Posterior cingulate gyrus (tissue), 11 donors: ENCODE results near the gene KIRREL3.
A peak's percentile ranks its signal among the peaks of the same experiment; 100 is the strongest.
"Not testable (repeated sequence)": the region's sequence is repeated elsewhere in the genome, so short reads cannot be mapped to it uniquely, and the experiment has no call there.

Experiments used
- DNase-seq, 10 donors: peaks; one replicate each; pipeline versions ENCODE4 v3.0.0 to v3.0.0-alpha.2; 2020 to 2021; ENCODE audit warnings: mixed read lengths in 3 of 10
- intact Hi-C: fragments of 100-400 bp; cut with DNase I; formaldehyde crosslinking; loops from one replicate; pipeline ENCODE4 v1.15.1; 2023

Gene KIRREL3

DNA sequence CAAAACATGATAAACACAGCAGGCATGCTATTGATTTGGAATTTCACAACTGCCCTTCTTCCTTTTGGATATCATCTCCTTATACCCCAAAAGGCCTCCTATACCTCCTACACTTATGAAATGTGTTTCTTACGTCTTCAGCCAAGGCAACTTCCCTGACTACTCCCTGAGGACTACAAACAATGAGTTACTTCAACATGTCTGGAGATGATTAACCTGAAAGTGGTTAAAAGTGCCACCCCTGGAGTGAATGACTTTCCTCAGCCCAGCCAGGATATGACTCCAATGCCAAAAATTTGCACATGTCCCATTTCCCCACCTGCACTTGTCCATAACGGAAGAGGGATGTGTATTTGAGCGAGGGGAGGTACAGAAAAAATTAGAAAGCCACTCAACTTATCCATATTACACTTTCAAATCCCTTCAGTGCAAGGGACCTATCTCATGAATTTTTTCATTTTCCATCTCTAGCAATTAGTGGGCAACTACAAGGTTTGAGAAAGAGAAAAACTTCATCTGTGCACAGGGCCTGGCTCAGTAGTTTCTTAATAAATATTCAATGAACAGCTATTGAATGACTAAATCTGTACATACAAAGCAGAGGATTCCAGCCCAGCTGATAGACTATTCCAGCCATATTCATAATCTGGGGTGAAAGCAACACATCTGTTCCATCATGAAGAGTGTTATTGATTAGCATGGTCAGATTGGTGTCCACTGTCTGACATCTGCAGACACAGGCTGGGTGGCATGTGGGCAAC, 36.8 kb downstream of the KIRREL3 start:
- intact Hi-C loops = no loop called here
- no peak for DNase-seq

DNA sequence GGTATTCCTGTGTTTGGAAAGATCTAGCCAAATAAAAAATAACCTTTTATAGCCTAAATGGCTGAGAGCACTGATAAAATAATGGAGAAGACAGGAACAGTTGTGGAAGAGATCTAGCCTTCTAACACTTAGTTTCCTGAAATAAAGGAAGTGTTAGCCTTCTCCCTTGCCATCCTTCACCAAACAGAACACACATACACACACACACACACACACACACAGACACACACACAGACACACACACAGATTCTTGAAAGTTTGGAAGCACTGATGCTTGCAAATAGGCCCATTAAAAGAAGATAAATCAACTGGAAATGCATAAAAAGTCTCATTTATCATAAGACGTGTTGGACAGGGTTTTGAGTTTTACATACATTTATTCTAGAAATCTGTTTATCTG, 37.5 kb downstream of the KIRREL3 start:
- DNase-seq = no peak
- intact Hi-C loops = no loop called here

DNA sequence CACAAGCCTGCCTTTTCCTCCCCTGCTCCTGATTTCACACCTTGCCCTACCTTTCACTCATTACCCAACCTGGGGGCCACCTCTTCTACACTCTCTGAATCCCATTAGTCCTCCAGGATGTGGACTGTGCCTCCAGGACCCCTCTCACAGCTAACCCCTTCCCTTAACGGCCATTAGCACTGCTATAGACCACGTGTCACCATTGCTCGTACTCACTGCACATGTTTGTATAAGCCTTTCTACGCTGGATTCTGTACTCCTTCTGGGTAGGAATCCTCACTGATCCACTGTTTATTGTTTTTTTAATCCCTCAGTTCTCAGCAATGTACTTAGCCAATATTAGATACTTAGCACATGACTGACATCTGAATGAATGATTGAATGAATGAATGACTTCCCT, 40.9 kb downstream of the KIRREL3 start:
- DNase-seq = no peak
- intact Hi-C loops = no loop called here

DNA sequence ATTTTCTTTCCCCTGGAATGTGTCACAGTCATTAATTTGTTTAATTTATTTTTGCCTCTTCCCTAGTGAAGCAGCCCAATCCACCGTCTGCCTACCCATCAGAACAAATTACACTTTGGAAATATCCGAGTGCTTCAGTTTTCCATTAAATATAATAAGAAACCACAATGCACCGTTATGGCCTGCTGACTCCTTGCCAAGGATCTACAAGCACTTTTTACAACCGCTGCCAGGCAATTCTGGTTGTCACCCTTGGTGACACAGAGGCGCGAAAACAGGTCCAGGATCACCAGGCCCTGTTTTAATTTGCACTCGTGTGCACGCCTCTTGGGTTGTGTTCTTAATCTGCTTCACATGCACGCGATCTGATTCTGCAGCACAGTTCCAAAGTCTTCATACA, 43.9 kb downstream of the KIRREL3 start:
- no peak for DNase-seq
- intact Hi-C loops = no loop called here

DNA sequence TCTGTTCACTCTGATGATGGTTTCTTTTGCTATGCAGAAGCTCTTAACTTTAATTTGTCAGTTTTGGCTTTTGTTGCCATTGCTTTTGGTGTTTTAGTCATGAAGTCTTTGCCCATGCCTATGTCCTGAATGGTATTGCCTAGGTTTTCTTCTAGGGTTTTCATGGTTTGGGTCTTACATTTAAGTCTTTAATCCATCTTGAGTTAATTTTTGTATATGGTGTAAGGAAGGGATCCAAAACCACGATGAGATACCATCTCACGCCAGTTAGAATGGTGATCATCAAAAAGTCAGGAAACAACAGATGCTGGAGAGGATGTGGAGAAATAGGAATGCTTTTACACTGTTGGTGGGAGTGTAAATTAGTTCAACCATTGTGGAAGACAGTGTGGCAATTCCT, 48.0 kb downstream of the KIRREL3 start:
- DNase-seq, intact Hi-C loops: not testable (repeated sequence)

DNA sequence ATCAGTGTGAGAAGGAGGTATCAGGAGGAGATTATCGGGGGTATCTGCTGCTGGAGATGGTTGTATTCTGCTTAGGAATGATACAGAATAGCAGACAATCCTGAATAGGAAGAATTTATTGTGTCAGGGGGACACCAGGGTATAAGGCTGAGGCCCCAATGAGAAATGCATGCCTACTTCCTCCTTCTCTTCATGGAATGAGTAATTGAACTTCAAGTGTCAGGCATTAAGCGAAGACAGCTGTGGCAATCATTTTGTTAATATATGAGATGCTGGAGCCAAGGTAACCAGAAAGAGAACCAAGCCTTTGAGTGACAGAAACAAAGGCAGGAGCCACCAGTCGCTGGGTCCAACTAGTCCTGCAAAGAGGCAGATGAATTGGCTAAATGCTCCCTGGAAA, 49.1 kb downstream of the KIRREL3 start:
- intact Hi-C loops = no loop called here
- DNase-seq = no peak

DNA sequence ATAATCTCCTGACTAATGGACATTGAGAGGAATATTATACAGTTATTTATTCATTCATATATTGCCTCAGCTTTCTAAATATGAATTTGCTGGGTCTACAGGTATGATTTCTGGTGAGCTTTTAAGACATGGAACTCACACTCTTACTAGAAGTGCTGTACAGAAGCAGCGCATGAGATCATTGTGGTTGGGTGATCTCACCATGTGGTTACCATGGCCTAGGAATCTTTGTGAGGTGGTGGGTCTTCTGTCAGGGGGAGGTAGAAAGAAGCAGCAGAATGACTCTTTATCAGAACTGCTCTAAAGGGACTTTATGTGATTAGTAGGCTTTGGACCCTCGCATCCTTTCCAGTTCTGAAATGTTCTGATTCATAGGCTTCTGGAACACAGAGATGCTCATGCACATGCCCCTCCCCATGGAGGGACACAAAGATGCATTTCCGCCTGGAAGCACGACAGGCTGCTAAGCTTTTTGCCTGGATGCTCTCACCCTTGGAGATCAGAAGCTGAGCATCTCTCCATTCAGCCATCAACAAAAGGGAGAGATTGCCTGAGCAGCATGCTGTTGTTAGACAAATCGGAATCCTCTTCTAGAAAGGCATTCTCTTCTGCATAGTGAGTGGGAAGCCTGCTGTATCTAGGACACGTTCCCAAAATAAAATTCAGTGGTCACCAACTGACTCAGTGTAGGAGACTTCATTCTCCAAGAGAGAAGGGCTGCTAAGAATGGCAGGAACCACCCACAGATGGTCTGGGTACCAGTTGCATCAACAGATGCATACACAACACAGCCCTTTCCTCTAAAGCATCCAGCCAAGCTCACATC, 51.3 kb downstream of the KIRREL3 start:
- intact Hi-C loops = no loop called here
- peak in 4 of 10 donors; percentile 26 to 73 (median 44) for DNase-seq

DNA sequence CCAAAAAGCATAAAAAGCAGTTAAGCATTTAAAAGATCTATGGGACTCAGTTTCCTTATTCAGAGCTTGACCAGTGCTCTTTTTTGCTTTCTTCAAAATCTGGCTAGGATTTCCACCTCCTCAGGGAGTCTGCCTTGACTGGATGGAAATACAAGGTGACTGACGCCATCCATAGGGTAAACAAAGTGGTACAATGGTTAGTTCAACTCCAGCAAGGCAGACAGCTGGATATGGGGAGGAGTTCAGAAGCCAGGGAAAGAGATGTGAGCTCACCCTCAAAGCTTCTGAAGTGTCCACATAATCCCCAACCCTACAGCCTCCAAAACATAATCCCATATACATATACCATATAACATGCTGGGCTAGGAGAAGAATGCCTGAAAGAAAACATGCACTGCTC, 52.0 kb downstream of the KIRREL3 start:
- DNase-seq = no peak
- intact Hi-C loops = no loop called here

DNA sequence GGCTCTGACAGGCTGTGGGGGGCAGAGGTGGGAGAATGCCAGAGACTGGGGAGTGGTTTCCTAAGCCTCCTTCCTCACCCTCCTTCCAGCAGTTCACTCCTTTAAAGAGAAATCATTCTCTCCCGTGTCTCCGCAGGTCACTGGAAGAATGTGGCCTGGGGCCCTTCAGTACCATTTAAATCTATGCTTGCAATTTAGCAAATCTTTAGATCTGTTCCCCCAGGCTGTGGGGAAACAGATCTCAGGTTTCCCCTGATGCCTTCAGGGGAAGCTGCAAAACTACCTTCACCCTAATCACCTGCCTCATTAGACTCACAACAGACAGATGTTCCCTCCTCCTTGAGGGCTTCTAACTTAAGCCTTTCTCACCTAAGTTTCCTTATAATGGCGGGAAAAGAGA, 55.3 kb downstream of the KIRREL3 start:
- intact Hi-C loops = no loop called here
- no peak for DNase-seq

DNA sequence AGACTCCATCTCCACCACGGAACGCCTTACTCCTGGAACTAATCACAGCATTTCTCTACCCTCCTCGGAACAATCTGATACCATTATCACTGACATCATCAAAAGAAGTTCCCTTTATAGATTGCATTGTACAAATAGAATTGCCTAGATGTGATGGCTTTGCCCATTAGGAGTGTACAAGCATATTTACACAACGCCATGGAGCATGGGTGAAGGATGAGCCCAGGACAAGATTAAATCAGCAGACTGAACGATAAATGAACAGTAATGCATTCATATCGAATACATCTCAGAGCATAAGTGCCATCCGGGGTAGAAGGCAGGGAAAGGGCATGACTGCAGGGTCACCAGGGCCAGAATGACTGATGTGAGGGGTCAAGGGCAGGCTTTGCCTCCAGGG, 57.3 kb downstream of the KIRREL3 start:
- intact Hi-C loops = no loop called here
- no peak for DNase-seq

DNA sequence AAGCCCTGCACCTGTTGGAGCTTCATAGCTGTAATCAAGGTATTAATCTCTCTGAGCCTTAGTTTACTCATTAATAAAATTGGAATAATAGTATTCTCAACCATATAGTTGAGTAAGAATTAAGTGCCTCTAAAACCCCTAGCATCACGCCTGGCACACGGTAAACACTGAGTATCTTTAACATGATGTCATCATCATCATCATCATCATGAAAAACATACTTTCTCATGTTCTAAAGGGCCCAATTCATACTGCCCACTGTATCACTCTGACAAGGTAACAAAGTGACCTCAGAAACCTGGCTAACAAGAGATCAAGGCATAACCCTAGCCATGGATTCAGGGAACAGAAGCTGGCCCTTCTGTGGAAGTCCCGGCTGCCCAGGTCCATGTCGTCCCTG, 58.4 kb downstream of the KIRREL3 start:
- intact Hi-C loops = no loop called here
- DNase-seq = no peak

DNA sequence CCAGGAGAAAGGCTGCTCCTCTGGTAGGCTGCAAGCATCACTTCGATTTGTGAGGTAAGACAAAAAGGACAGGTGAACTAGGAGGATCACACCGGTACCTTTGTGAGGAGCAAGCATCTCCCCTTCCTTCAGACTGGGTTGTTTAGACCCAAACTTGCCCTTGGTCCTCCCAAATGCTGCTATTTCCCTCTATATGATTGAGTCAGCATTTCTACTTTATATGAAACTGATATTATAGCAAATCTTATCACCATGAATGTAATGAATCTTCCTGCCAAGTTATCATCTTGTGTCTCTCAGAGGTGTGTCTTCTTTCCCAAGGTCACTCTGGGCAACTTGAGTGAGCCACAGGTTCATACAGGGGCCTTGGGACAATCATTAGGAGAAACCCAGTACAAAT, 61.0 kb downstream of the KIRREL3 start:
- no peak for DNase-seq
- intact Hi-C loops = no loop called here

DNA sequence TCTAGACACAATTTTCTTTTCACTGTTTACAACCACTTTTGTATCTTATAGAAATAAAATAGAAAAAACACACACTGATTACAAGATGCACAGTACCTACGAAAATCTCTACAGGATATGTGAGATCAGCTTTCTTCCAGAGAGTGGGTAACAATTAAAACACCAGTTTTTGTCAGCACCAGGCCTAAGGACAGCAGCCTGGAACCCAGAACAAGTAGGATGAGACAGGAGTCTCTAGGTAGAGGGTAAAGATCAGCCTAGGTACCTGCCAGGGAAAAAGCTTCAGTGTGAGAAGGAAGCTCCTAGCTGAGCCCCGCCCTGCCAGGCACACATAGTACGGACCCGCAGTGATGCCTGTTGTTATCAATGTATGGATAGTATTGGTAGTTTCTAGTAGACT, 61.9 kb downstream of the KIRREL3 start:
- no peak for DNase-seq
- intact Hi-C loops = no loop called here

DNA sequence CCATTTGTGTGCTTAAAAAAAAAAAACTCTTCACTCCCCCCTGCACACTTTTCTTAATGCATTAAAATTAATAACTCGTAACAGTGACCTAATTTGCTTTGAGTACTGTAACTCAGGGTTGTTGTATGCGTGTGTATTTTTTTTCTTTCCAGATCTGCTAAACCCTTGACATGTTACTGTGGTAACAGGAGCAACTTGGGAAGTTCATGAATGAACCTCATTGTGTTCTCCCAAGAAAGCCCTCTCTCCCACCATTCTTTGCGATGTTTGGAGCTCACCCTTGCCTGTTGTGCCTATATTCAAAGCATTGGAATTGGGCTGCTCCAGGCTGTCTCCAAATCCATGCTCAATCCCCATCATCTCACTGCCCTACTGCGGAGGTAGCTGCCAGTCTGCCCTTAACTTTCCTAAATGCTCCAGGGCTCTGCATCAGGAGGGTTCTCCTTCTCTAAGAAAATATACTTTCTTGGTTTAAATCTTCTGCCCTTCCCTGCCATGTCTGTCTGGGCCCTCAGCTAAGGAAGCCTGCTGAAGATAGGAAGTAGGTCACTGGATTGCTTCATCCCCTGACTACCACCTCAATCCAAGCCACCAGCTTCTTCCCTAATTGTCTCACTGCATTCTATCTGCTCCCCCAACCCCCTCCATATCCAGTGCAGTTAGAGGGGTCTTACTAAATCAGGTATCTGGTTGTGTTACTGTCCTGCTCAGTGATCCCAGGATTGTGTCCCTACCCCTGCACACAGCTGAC, 70.3 kb downstream of the KIRREL3 start:
- intact Hi-C loops = no loop called here
- DNase-seq = no peak

DNA sequence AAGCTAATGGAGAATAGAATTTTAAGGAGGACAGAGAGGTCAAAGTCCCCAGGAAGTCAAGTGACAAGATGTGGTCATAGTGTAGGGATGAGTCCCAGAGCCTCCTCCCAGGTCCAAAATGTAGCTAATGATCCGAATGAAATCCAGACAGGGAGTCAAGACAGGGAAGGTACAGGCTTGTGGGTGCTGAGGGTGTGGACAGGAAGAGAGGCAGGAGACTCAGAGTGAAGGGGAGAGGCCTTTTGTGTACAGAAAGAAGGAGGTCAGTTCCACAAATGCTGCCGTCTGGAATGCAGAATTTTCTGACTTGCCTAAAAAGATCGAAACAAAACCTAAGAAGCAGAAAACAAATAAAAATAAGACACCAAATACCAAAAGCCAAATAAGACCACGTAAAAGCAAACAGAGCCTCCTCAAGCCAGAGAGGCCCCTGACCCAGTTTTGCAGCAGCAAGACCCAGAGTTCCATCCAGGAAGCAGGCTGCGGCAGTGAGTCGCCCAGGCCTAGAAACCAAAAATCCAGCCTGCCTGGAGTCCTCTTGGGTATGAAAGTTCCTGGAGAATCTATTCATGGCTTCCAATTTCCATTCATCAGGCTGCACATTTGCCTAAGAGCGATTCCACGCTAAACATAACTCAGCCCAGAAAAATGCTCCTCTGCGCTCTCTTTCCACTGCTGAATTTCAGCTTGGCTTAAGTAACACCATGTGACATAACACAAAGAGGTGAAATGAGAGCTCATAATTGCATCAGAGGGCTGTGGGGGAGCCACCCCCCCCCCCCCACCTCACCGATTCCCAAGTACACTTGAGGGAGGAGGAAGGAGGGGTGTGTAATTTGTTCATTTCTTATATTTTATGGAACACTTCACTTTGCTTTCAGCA, 71.2 kb downstream of the KIRREL3 start:
- no peak for DNase-seq
- intact Hi-C loops = no loop called here

DNA sequence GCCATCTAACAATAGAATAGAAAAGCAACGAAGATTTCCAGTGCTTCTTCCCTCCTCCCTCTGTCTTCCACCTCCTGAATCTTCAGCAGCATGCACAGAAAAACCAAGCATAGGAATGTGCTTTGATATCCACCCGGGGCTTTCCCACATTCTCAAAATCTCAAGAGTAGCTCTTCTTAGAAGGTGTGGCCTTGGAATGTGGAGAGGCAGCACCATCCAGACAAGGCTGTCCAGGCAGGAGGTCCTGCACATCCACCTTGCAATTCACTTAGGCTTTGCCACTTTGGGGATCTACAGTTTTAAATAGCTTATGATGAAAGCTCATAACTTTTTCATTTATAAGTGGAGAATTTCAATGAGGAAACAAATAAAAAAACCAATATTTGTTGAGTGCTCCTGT, 72.9 kb downstream of the KIRREL3 start:
- no peak for DNase-seq

DNA sequence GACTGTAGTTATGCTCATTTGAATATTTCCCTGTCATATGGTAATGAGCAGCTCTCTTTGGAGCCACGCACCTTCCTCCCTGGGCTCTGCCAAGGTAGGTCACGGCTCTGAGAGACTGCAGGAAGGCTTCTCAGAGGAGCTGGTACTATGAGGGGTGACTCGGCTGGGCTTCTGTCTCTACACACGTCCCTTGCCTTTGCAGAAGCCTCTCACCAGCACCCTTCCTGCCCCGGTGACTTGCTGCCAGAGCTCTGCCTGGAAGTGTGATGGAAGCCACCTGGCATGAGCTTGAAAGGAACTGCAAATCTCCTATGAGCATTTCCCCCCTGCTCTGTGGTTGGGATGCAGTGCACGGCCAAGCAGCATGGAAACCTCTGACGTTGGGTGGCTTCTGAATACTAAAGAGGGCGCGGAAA, 74.2 kb downstream of the KIRREL3 start:
- intact Hi-C loops = no loop called here
- peak in 8 of 10 donors; percentile 17 to 90 (median 46) for DNase-seq

More for the DNA sequence above, 72.9 kb downstream of the KIRREL3 start:
- intact Hi-C loops = no loop called here

DNA sequence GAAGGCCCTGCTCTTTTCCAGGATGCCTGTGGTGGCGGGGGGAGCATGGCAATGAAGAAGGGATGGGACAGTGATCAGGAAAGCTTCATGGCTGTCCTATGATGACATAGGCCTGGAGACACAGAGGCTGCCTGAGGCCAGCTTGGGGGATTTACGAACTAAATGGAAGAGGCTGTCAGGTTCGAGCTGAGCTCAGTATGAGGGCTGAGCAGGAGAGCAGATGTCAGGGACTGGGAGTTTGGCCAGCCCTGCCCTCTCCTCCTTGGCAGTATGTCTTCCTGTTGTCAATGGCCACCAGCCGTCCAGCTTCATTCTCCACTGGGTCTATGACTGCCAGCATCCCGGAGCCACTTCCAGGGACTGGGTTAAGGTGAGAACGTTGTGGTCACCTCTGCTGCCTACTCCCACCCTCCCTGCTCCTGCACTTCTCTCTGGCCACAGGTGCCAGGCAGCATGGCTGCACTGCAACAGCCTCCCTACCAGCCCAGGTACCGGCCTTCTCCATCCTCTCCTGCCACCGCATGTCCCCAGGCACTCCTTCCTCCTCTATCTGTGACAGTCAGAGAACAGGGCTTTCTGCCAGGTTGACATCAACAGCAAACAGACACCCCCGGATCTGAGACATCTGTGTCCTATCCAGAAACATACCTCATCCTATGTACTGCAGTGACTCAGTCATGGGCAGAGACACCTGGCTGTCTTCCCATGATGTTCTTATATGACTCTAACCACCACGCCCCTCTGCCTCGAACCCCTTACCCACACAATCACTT, 75.1 kb downstream of the KIRREL3 start:
- intact Hi-C loops = no loop called here
- peak; percentile 31 to 91 (median 60) for DNase-seq

DNA sequence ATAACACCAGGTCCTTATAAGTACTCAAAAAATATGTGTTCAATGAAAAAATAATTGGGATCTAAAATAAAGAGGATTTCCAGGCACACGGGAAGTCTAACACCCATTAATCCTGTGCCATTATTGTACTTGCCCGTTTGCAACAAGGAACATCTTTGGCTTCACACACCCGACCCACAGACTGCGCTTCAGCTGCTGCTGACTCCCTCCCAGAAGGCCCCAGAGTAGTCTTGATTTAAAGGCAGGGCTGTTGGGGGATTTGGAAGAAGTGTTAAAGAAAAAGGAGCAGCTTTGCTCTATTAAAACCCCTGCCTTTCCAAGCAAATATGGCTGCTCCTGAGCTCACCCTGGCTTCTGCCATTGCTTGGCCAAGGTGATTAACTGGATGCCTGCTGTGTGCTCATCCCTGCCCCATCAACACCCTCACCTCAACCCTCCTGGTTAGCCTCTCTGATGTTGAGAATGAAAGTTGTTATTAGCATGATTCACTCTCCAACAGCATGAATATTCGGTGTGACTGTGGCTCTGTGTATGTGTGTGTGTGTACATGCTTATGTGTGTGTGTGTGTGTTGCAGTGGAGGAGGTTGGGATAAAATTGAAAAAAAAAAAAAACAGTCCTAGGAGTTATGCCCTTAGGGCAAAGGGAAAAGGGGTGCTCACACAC, 76.1 kb downstream of the KIRREL3 start:
- intact Hi-C loops = no loop called here
- DNase-seq = peak in 1 of 10 donors; percentile 79
